Hepatocyte (in vitro differentiated cells): ENCODE data around the gene USO1.

ENCODE experiments used
- EZH2 ChIP-seq: fragments of 200-600 bp; sonication (generic); IDR thresholded peaks from 2 replicates; pipeline ENCODE4 v1.6.1; 2016; ENCODE audit warnings: antibody characterized with exemption, mild to moderate bottlenecking, borderline replicate concordance
- EZH2phosphoT487 ChIP-seq: fragments of 200-600 bp; sonication (generic); IDR thresholded peaks from one replicate; pipeline ENCODE4 v1.6.1; 2018; ENCODE audit warnings: antibody characterized with exemption, mild to moderate bottlenecking, low read depth, moderate library complexity; ENCODE audit not compliant: unreplicated experiment, severe bottlenecking
- TF ChIP-seq, protein P1 (sequence below): fragments of 200-600 bp; sonication (generic); IDR thresholded peaks from 2 replicates; pipeline ENCODE4 v1.5.1; 2016; ENCODE audit warnings: antibody characterized with exemption, mild to moderate bottlenecking; ENCODE audit not compliant: poor library complexity

GRCh38 chr4:75722417-75722816 lies 2.0 kb upstream of the USO1 start:
- TF ChIP-seq, protein P1, sequence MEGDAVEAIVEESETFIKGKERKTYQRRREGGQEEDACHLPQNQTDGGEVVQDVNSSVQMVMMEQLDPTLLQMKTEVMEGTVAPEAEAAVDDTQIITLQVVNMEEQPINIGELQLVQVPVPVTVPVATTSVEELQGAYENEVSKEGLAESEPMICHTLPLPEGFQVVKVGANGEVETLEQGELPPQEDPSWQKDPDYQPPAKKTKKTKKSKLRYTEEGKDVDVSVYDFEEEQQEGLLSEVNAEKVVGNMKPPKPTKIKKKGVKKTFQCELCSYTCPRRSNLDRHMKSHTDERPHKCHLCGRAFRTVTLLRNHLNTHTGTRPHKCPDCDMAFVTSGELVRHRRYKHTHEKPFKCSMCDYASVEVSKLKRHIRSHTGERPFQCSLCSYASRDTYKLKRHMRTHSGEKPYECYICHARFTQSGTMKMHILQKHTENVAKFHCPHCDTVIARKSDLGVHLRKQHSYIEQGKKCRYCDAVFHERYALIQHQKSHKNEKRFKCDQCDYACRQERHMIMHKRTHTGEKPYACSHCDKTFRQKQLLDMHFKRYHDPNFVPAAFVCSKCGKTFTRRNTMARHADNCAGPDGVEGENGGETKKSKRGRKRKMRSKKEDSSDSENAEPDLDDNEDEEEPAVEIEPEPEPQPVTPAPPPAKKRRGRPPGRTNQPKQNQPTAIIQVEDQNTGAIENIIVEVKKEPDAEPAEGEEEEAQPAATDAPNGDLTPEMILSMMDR: no peak
- TF ChIP-seq EZH2 (no peak), EZH2phosphoT487 (no peak)
